GM21381 (cell line): ENCODE data around the gene KCNK7.
"Not testable (repeated sequence)": the region's sequence is repeated elsewhere in the genome, so short reads cannot be mapped to it uniquely, and the experiment has no call there.

Experiments
- ATAC-seq: cut with Tn5 transposase; IDR thresholded peaks from one replicate; pipeline ENCODE4 v1.9.1; 2021; ENCODE audit warnings: mild to moderate bottlenecking, moderate library complexity; ENCODE audit not compliant: unreplicated experiment

KCNK7 gene

GRCh38 chr11:65595543-65596281 lies at the start of gene KCNK7:
Gene KCNK7, minus strand, starts transcription at chr11:65595800. Its CDS starts 28 bp downstream, at chr11:65595772.
- ATAC-seq: no peak

- no peak for ATAC-seq
These were observed 49.2 kb upstream of the KCNK7 start for GRCh38 chr11:65644837-65645236.

- ATAC-seq: no peak
These were observed 48.4 kb upstream of the KCNK7 start for GRCh38 chr11:65643971-65644370.

GRCh38 chr11:65642014-65642671 lies 46.5 kb upstream of the KCNK7 start:
- ATAC-seq: no peak

- no peak for ATAC-seq
These were observed 45.9 kb upstream of the KCNK7 start for GRCh38 chr11:65641297-65642013.

- ATAC-seq: no peak
These were observed 45.1 kb upstream of the KCNK7 start for GRCh38 chr11:65640483-65641296.

- peak; percentile 41 for ATAC-seq
These were observed 44.3 kb upstream of the KCNK7 start for GRCh38 chr11:65639623-65640482.

GRCh38 chr11:65639228-65639597 lies 43.6 kb upstream of the KCNK7 start:
- not testable (repeated sequence) for ATAC-seq

GRCh38 chr11:65637794-65638419 lies 42.3 kb upstream of the KCNK7 start, which contains the start of gene SIPA1:
Gene SIPA1, plus strand, starts transcription at chr11:65638101. Its CDS starts 2,821 bp downstream, at chr11:65640922.
- peak; percentile 54 for ATAC-seq

- no peak for ATAC-seq
These were observed 41.5 kb upstream of the KCNK7 start for GRCh38 chr11:65637032-65637557.

GRCh38 chr11:65636108-65637031 lies 40.8 kb upstream of the KCNK7 start:
- ATAC-seq: no peak

- no peak for ATAC-seq
These were observed 39.5 kb upstream of the KCNK7 start for GRCh38 chr11:65634905-65635731.

GRCh38 chr11:65634440-65634839 lies 38.8 kb upstream of the KCNK7 start:
- ATAC-seq: no peak

GRCh38 chr11:65634109-65634436 lies 38.5 kb upstream of the KCNK7 start:
- no peak for ATAC-seq

GRCh38 chr11:65633390-65634108 lies 37.9 kb upstream of the KCNK7 start:
- no peak for ATAC-seq

- ATAC-seq: no peak
These were observed 34.6 kb upstream of the KCNK7 start for GRCh38 chr11:65630215-65630614.

GRCh38 chr11:65629579-65629978 lies 34.0 kb upstream of the KCNK7 start:
- ATAC-seq: no peak
